ENCODE results near the gene FFAR3.
"Not testable (repeated sequence)": the region's sequence is repeated elsewhere in the genome, so short reads cannot be mapped to it uniquely, and the experiment has no call there.

The FFAR3 gene

DNA sequence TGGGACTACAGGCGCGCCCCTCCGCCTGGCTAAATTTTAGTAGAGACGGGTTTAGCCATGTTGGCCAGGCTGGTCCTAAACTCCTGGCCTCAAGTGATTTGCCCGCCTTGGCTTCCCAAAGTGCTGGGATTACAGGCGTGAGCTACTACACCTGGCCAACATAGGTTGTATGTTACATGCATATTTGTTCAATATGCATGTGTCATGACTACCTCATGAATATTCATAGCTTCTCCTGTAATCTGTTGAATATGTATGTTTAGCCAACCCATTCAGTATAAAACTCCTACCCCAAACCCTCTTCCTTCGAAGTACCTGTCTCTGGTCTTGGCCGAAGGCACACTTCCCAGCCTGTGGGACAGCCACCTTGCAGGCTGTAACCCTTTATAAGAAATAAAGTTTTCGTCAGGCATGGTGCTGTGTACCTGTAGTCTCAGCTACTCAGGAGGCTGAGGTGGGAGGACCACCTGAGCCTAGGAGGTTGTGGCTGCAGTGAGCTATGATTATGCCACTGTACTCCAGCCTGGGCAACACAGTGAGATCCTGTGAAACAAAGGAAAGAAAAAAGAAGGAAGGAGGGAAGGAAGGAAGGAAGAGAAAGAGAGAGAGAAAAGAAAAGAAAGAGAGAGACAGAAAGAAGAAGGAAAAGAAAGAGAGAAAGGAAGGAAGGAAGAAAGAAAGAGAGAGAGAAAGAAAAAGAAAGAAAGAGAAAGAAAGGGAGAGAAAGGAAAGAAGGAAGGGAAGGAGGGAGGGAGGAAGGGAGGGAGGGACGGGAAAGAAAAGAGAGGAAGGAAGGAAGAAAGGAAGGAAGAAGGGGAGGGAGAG is 41.9 kb downstream of the FFAR3 start (continued):
- TF ChIP-seq HOXA7 (CRISPR knock-in tag; IDR thresholded peaks at IDR 0.05; ENCODE audit: borderline replicate concordance) (no peak), ZNF394 (tag by site-specific recombination; IDR thresholded peaks at IDR 0.05; ENCODE audit: borderline replicate concordance) (no peak), ZNF521 (tag by site-specific recombination; IDR thresholded peaks at IDR 0.05) (0 out of 2 replicates have a peak, but pooled peaks have one; percentile 32), PRDM1 (tag by site-specific recombination; IDR thresholded peaks at IDR 0.05) (peak; percentile 84), ZNF202 (tag by site-specific recombination; IDR thresholded peaks at IDR 0.05; ENCODE audit: borderline replicate concordance) (no peak)

DNA sequence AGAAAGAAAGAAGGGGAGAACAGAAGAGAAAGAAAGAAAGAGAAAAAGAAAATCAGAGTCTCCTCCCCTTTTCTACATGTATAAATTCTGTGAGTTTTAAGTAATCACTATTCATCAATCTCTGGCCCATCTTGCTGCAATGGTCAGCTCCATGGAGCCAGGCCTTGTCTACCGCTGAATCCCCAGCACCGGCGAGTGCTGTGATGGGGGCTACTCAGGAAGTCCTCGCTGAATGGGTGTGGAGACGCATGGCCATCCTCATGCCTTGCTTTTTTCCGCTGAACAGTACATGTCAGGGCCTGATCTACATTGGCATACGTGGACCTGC is 42.5 kb downstream of the FFAR3 start:
- no peaks in the 10 kb centered on the region for H3K36me3 ChIP-seq (ENCODE audit: control insufficient read depth in 2 of 2, insufficient read depth in 1 of 2, low read length in 2 of 2)
- H3K9me3 ChIP-seq (ENCODE audit: control insufficient read depth, insufficient read depth, low read depth, low read length), result no peaks in the 10 kb centered on the region
- POLR2A ChIA-PET, result no interaction called here
- no peak overlapping the region for H3K4me3 ChIP-seq (ENCODE audit: low read depth, low read length)
- CTCF ChIA-PET, result interaction anchor here (1.6 to 1.7 kb wide), 2 partner anchors 48 to 109 kb away, joined by 4 to 7 read pairs; no protein-coding TSS in a partner anchor
- H3K27ac ChIP-seq (ENCODE audit: extremely low read depth, low read depth, low read length), result no peak overlapping the region
- 0 out of 2 replicates have a peak, but pooled peaks have one; percentile 9 for TF ChIP-seq ZNF366 (tag by site-specific recombination; conservative IDR thresholded peaks at IDR 0.05)
- TF ChIP-seq, protein P1, sequence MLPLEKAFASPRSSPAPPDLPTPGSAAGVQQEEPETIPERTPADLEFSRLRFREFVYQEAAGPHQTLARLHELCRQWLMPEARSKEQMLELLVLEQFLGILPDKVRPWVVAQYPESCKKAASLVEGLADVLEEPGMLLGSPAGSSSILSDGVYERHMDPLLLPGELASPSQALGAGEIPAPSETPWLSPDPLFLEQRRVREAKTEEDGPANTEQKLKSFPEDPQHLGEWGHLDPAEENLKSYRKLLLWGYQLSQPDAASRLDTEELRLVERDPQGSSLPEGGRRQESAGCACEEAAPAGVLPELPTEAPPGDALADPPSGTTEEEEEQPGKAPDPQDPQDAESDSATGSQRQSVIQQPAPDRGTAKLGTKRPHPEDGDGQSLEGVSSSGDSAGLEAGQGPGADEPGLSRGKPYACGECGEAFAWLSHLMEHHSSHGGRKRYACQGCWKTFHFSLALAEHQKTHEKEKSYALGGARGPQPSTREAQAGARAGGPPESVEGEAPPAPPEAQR (tag by site-specific recombination; IDR thresholded peaks at IDR 0.05), result no peak
- no peaks in the 10 kb centered on the region for H3K4me1 ChIP-seq (ENCODE audit: control insufficient read depth, insufficient read depth, low read length)

DNA sequence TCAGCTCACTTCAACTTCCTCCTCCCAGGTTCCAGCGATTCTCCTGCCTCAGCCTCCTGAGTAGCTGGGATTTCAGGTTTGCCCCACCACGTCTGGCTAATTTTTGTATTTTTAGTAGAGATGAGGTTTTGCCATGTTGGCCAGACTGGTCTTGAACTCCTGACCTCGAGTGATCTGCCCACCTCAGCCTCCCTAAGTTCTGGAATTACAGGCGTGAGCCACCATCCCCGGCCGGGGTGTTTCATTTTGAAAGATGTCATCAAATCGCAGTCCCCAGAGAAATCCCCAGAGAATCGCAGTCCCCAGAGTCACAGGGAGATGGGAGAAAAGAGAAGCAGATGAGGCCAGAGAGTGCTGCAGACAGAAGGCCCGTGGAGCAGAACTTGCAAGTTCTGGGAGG is 43.2 kb downstream of the FFAR3 start:
- POLR2A ChIA-PET; H3K36me3 ChIP-seq (ENCODE audit: control insufficient read depth in 2 of 2, insufficient read depth in 1 of 2, low read length in 2 of 2); H3K27ac ChIP-seq (ENCODE audit: extremely low read depth, low read depth, low read length); H3K4me3 ChIP-seq (ENCODE audit: low read depth, low read length); H3K9me3 ChIP-seq (ENCODE audit: control insufficient read depth, insufficient read depth, low read depth, low read length); H3K4me1 ChIP-seq (ENCODE audit: control insufficient read depth, insufficient read depth, low read length): not testable (repeated sequence)
- CTCF ChIA-PET, result interaction anchor here (0.6 to 1.7 kb wide), 4 partner anchors 49 to 545 kb away, joined by 3 to 7 read pairs (median 4); no protein-coding TSS in a partner anchor

DNA sequence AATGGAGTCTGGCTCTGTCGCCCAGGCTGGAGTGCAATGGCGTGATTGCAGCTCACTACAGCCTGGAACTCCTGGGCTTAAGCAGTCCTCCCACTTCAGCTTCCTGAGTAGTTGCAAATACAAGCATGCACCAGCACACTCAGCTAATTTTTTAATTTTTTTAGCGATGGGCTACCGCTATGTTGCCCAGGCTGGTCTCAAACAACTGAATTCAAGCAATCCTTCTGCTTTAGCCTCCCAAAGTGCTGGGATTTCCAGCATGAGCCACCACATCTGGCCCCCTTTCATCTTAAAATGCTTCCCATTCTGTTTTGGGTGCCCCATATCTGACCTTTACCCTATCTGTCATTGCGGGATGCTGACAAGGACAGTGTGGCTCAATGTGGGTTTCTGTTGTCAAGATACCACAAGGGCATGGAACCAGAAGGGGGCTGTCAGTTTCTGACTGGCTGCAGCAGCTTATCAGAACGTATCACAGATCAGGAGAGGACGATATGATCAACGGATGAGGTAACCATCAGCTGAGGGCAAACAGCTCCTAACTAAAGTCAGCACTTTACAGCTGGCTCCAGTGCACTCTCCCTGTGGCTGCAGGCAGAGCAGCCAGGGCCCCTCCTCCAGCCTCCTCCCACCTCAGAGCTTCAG is 45.0 kb downstream of the FFAR3 start:
- Histone ChIP-seq H3K27ac (ENCODE audit: extremely low read depth, low read depth, low read length) (no peak overlapping the region), H3K36me3 (ENCODE audit: control insufficient read depth in 2 of 2, insufficient read depth in 1 of 2, low read length in 2 of 2) (no peaks in the 10 kb centered on the region; a peak in 1 of 3 replicates), H3K4me1 (ENCODE audit: control insufficient read depth, insufficient read depth, low read length) (no peaks in the 10 kb centered on the region), H3K9me3 (ENCODE audit: control insufficient read depth, insufficient read depth, low read depth, low read length) (no peaks in the 10 kb centered on the region), H3K4me3 (ENCODE audit: low read depth, low read length) (no peak overlapping the region)
- TF ChIP-seq ZNF311 (tag by site-specific recombination; IDR thresholded peaks at IDR 0.05; ENCODE audit: borderline replicate concordance) (no peak), BCL11B (tag by site-specific recombination; IDR thresholded peaks at IDR 0.05; ENCODE audit: low read depth) (no peak), RBAK (tag by site-specific recombination; IDR thresholded peaks at IDR 0.05) (no peak), SETDB1 (IDR thresholded peaks at IDR 0.05; ENCODE audit: insufficient read length, low read length) (no peak), SCRT1 (tag by site-specific recombination; IDR thresholded peaks at IDR 0.05; ENCODE audit: borderline replicate concordance) (no peak), ZSCAN23 (tag by site-specific recombination; IDR thresholded peaks at IDR 0.05) (no peak), ZFP37 (tag by site-specific recombination; IDR thresholded peaks at IDR 0.05) (no peak), ZNF266 (tag by site-specific recombination; IDR thresholded peaks at IDR 0.05; ENCODE audit: low read depth) (no peak)
- ChIA-PET CTCF (interaction anchor here (0.6 to 1.1 kb wide), 4 partner anchors 8 to 105 kb away, joined by 3 read pairs; no protein-coding TSS in a partner anchor), POLR2A (no interaction called here)

Data from HEK293 (cell line).